HepG2 (cell line): ENCODE results near the gene KLF18.

Experiments used
- EEA1 ChIP-seq: sonication (generic); formaldehyde crosslinking; IDR thresholded peaks from 2 replicates; pipeline ENCODE4 v1.5.1; 2020; ENCODE audit warnings: mild to moderate bottlenecking, missing genetic modification reagents, borderline replicate concordance
- IRF2 ChIP-seq: IDR thresholded peaks from 2 replicates; pipeline ENCODE4 v1.6.1; 2018; ENCODE audit warnings: missing genetic modification reagents, missing compliant biosample characterization
- MAFG ChIP-seq: sonication (generic); formaldehyde crosslinking; IDR thresholded peaks from 2 replicates; pipeline ENCODE4 v1.5.1; 2020; ENCODE audit warnings: mild to moderate bottlenecking, missing genetic modification reagents
- NFYB ChIP-seq: sonication (generic); formaldehyde crosslinking; IDR thresholded peaks from 2 replicates; pipeline ENCODE4 v1.4.0; 2020; ENCODE audit warnings: missing genetic modification reagents
- NONO ChIP-seq, 2 experiments: fragments of 450-650 bp in 1 of 2; sonication (generic) in 1 of 2; formaldehyde crosslinking in 1 of 2; IDR thresholded peaks in 1 of 2; conservative IDR thresholded peaks in 1 of 2; 2 replicates each; pipeline versions ENCODE4 v1.6.1 to v1.8.0; 2017 to 2022; ENCODE audit warnings: mild to moderate bottlenecking in 1 of 2, missing genetic modification reagents in 1 of 2, moderate library complexity in 1 of 2
- PHF21A ChIP-seq: sonication (generic); formaldehyde crosslinking; IDR thresholded peaks from 2 replicates; pipeline ENCODE4 v1.5.0; 2020; ENCODE audit warnings: mild to moderate bottlenecking, missing genetic modification reagents
- XBP1 ChIP-seq: sonication (generic); formaldehyde crosslinking; IDR thresholded peaks from 2 replicates; pipeline ENCODE4 v1.5.0; 2020; ENCODE audit warnings: missing genetic modification reagents
- ZNF780A ChIP-seq: sonication (generic); formaldehyde crosslinking; IDR thresholded peaks from 2 replicates; pipeline ENCODE4 v1.8.0; 2022; ENCODE audit warnings: mild to moderate bottlenecking, missing genetic modification reagents, moderate library complexity
- TF ChIP-seq, protein P1 (sequence below): fragments of 450-650 bp; IDR thresholded peaks from 2 replicates; pipeline ENCODE4 v1.6.1; 2017; ENCODE audit warnings: mild to moderate bottlenecking
- TF ChIP-seq, protein P2 (sequence below): sonication (generic); formaldehyde crosslinking; IDR thresholded peaks from 2 replicates; pipeline ENCODE4 v1.5.0; 2020; ENCODE audit warnings: mild to moderate bottlenecking, missing genetic modification reagents, moderate library complexity
- TF ChIP-seq, protein P3 (sequence below): sonication (generic); formaldehyde crosslinking; IDR thresholded peaks from one replicate; pipeline ENCODE4 v1.5.1; 2020; ENCODE audit warnings: mild to moderate bottlenecking, missing genetic modification reagents; ENCODE audit errors: not compliant biosample characterization

DNA sequence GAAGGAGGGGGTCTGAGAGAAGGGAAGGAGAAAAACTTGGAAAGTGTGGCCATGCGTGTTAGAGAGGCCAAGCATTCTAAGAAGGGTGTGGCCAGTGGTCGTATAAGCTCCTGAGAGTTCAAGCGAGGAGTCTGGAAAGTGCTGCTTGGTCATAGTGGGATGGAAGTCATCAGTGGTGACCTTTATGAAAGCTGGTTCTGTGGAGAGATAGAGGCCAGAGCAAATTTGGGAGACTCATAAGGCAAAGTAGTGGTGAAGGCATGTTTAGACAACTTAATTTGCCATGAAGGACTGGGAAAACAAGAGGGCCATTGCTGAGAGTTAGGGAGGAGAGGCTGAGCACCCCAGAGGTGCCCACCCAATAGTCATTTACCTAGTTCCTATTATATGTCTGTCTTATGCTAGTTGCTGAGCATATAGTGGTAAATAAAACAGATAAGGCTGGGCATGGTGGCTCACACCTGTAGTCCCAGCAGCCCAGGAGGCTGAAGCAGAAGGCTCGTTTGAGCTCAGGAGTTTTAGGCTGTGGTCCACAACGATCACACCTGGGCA is 21.0 kb downstream of the KLF18 start:
- TF ChIP-seq NONO (IDR thresholded peaks at IDR 0.05), result no peak
- no peak for TF ChIP-seq NONO (CRISPR knock-in tag; conservative IDR thresholded peaks at IDR 0.05)
- TF ChIP-seq, protein P1, sequence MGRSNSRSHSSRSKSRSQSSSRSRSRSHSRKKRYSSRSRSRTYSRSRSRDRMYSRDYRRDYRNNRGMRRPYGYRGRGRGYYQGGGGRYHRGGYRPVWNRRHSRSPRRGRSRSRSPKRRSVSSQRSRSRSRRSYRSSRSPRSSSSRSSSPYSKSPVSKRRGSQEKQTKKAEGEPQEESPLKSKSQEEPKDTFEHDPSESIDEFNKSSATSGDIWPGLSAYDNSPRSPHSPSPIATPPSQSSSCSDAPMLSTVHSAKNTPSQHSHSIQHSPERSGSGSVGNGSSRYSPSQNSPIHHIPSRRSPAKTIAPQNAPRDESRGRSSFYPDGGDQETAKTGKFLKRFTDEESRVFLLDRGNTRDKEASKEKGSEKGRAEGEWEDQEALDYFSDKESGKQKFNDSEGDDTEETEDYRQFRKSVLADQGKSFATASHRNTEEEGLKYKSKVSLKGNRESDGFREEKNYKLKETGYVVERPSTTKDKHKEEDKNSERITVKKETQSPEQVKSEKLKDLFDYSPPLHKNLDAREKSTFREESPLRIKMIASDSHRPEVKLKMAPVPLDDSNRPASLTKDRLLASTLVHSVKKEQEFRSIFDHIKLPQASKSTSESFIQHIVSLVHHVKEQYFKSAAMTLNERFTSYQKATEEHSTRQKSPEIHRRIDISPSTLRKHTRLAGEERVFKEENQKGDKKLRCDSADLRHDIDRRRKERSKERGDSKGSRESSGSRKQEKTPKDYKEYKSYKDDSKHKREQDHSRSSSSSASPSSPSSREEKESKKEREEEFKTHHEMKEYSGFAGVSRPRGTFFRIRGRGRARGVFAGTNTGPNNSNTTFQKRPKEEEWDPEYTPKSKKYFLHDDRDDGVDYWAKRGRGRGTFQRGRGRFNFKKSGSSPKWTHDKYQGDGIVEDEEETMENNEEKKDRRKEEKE, result no peak
- TF ChIP-seq EEA1 (CRISPR knock-in tag), result no peak
- no peak for TF ChIP-seq NFYB
- no peak for TF ChIP-seq IRF2 (CRISPR knock-in tag)
- TF ChIP-seq MAFG, result no peak
- no peak for TF ChIP-seq XBP1 (CRISPR knock-in tag)
- no peak for TF ChIP-seq PHF21A (CRISPR knock-in tag)
- no peak for TF ChIP-seq ZNF780A
- TF ChIP-seq, protein P2, sequence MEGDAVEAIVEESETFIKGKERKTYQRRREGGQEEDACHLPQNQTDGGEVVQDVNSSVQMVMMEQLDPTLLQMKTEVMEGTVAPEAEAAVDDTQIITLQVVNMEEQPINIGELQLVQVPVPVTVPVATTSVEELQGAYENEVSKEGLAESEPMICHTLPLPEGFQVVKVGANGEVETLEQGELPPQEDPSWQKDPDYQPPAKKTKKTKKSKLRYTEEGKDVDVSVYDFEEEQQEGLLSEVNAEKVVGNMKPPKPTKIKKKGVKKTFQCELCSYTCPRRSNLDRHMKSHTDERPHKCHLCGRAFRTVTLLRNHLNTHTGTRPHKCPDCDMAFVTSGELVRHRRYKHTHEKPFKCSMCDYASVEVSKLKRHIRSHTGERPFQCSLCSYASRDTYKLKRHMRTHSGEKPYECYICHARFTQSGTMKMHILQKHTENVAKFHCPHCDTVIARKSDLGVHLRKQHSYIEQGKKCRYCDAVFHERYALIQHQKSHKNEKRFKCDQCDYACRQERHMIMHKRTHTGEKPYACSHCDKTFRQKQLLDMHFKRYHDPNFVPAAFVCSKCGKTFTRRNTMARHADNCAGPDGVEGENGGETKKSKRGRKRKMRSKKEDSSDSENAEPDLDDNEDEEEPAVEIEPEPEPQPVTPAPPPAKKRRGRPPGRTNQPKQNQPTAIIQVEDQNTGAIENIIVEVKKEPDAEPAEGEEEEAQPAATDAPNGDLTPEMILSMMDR (CRISPR knock-in tag), result no peak
- TF ChIP-seq, protein P3, sequence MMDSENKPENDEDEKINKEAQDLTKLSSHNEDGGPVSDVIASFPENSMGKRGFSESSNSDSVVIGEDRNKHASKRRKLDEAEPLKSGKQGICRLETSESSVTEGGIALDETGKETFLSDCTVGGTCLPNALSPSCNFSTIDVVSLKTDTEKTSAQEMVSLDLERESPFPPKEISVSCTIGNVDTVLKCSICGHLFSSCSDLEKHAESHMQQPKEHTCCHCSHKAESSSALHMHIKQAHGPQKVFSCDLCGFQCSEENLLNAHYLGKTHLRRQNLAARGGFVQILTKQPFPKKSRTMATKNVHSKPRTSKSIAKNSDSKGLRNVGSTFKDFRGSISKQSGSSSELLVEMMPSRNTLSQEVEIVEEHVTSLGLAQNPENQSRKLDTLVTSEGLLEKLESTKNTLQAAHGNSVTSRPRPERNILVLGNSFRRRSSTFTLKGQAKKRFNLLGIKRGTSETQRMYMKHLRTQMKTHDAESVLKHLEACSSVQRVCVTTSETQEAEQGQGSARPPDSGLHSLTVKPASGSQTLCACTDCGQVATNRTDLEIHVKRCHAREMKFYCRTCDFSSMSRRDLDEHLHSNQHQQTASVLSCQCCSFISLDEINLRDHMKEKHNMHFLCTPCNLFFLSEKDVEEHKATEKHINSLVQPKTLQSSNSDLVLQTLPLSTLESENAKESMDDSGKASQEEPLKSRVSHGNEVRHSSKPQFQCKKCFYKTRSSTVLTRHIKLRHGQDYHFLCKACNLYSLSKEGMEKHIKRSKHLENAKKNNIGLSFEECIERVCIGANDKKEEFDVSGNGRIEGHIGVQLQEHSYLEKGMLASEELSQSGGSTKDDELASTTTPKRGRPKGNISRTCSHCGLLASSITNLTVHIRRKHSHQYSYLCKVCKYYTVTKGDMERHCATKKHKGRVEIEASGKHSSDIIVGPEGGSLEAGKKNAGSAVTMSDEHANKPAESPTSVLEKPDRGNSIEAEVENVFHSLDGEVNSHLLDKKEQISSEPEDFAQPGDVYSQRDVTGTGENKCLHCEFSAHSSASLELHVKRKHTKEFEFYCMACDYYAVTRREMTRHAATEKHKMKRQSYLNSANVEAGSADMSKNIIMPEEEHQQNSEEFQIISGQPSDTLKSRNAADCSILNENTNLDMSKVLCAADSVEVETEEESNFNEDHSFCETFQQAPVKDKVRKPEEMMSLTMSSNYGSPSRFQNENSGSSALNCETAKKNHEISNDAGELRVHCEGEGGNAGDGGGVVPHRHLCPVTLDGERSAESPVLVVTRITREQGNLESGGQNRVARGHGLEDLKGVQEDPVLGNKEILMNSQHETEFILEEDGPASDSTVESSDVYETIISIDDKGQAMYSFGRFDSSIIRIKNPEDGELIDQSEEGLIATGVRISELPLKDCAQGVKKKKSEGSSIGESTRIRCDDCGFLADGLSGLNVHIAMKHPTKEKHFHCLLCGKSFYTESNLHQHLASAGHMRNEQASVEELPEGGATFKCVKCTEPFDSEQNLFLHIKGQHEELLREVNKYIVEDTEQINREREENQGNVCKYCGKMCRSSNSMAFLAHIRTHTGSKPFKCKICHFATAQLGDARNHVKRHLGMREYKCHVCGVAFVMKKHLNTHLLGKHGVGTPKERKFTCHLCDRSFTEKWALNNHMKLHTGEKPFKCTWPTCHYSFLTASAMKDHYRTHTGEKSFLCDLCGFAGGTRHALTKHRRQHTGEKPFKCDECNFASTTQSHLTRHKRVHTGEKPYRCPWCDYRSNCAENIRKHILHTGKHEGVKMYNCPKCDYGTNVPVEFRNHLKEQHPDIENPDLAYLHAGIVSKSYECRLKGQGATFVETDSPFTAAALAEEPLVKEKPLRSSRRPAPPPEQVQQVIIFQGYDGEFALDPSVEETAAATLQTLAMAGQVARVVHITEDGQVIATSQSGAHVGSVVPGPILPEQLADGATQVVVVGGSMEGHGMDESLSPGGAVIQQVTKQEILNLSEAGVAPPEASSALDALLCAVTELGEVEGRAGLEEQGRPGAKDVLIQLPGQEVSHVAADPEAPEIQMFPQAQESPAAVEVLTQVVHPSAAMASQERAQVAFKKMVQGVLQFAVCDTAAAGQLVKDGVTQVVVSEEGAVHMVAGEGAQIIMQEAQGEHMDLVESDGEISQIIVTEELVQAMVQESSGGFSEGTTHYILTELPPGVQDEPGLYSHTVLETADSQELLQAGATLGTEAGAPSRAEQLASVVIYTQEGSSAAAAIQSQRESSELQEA (CRISPR knock-in tag), result no peak
